Choroid plexus epithelial cell (primary cell): Measurements from ENCODE around the gene SUN3.

ENCODE experiments used
- DNase-seq: peaks from one replicate; pipeline ENCODE4 v3.0.0-alpha.2; 2010; ENCODE audit warnings: low read depth
- H3K4me3 ChIP-seq: 2 replicates; pipeline ENCODE4 v1.5.1; 2011; ENCODE audit warnings: low read depth, mild to moderate bottlenecking, control low read depth, low read length, moderate library complexity
- CTCF ChIP-seq: conservative IDR thresholded peaks from 2 replicates; pipeline ENCODE4 v1.5.1; 2011; ENCODE audit warnings: low read depth, mild to moderate bottlenecking, control low read depth, inconsistent platforms, low read length, moderate library complexity

SUN3 gene

GRCh38 chr7:47967123-47967522 is 61.8 kb downstream of the SUN3 start:
- no peak overlapping the region for H3K4me3 ChIP-seq
- DNase-seq, result no peak
- TF ChIP-seq CTCF, result no peak

- no peak for TF ChIP-seq CTCF
- no peak for DNase-seq
- no peak overlapping the region for H3K4me3 ChIP-seq
Measured at GRCh38 chr7:47965456-47965855, 63.5 kb downstream of the SUN3 start.

- no peak for DNase-seq
- no peak for TF ChIP-seq CTCF
- no peak overlapping the region for H3K4me3 ChIP-seq
Measured at GRCh38 chr7:47962262-47962661, 66.6 kb downstream of the SUN3 start.

GRCh38 chr7:47957156-47957555 is 71.8 kb downstream of the SUN3 start:
- no peak for TF ChIP-seq CTCF
- H3K4me3 ChIP-seq, result no peak overlapping the region
- no peak for DNase-seq

- DNase-seq, result no peak
- no peak for TF ChIP-seq CTCF
- H3K4me3 ChIP-seq, result no peak overlapping the region
Measured at GRCh38 chr7:47956220-47956619, 72.7 kb downstream of the SUN3 start.

- no peak for TF ChIP-seq CTCF
- DNase-seq, result peak; percentile 46
- no peak overlapping the region for H3K4me3 ChIP-seq
Measured at GRCh38 chr7:47954231-47954911, 74.5 kb downstream of the SUN3 start.

GRCh38 chr7:47953822-47954221 is 75.1 kb downstream of the SUN3 start:
- no peak for TF ChIP-seq CTCF
- DNase-seq, result no peak
- H3K4me3 ChIP-seq, result no peak overlapping the region
